Heart right ventricle (tissue), 16 donors: Measurements from ENCODE around the gene FRG2. TPM values are rescaled to one million over a fixed set of nuclear protein-coding genes. Genes with fewer than 3 reads are reported as not detected.
"Not testable (repeated sequence)": the region's sequence is repeated elsewhere in the genome, so short reads cannot be mapped to it uniquely, and the experiment has no call there.

Source experiments
- ATAC-seq, 8 donors: fragments of 200-7000 bp; cut with Tn5 transposase; one replicate each; pipeline ENCODE4 v1.9.1; 2020; ENCODE audit warnings: mild to moderate bottlenecking in 8 of 8, moderate library complexity in 8 of 8, moderate number of reproducible peaks in 1 of 8
- DNase-seq, 2 donors: peaks; one replicate each; pipeline ENCODE4 v3.0.0-alpha.2; 2020
- H3K27ac ChIP-seq, 10 donors: fragments of 200-600 bp; sonication (generic) in 2 of 10; one replicate each; pipeline versions ENCODE4 v1.5.0 to v1.8.0; 2020 to 2022; ENCODE audit warnings: mild to moderate bottlenecking in 3 of 10
- H3K27me3 ChIP-seq, 7 donors: fragments of 200-600 bp; one replicate each; pipeline ENCODE4 v1.8.0; 2021 to 2022; ENCODE audit warnings: mild to moderate bottlenecking in 2 of 7
- H3K36me3 ChIP-seq, 9 donors: fragments of 200-600 bp; sonication (generic) in 1 of 9; one replicate each; pipeline versions ENCODE4 v1.5.0 to v1.8.0; 2020 to 2022; ENCODE audit warnings: mild to moderate bottlenecking in 2 of 9
- H3K4me1 ChIP-seq, 9 donors: fragments of 200-600 bp; sonication (generic) in 1 of 9; one replicate each; pipeline versions ENCODE4 v1.5.0 to v1.8.0; 2020 to 2022; ENCODE audit warnings: mild to moderate bottlenecking in 4 of 9
- H3K4me3 ChIP-seq, 10 donors: fragments of 200-600 bp; sonication (generic) in 2 of 10; one replicate each; pipeline versions ENCODE4 v1.5.0 to v1.8.0; 2020 to 2022; ENCODE audit warnings: mild to moderate bottlenecking in 7 of 10, moderate library complexity in 2 of 10
- H3K9me3 ChIP-seq, 11 donors: fragments of 200-600 bp in 10 of 11; sonication (generic) in 2 of 11; one replicate each; pipeline versions ENCODE4 v1.5.0 to v1.8.0; 2013 to 2022; ENCODE audit warnings: mild to moderate bottlenecking in 2 of 11, control low read depth in 1 of 11, moderate library complexity in 1 of 11
- WGBS, 2 donors: extraction: QIAGEN DNeasy Blood & Tissue Kit; methylation state at CpG; one replicate each; pipeline ENCODE4 v1.1.7; 2013; ENCODE audit warnings: inconsistent platforms in 1 of 2; 5-methylcytosine and 5-hydroxymethylcytosine counted together
- intact Hi-C, 10 donors: fragments of 100-400 bp; cut with DNase I; formaldehyde crosslinking; loops; one replicate each; pipeline versions ENCODE4 v1.11.1 to v1.14.2; 2022
- long read RNA-seq, 3 donors: library from polyadenylated mRNA; unstranded; transcript quantifications; one replicate each; pipeline ENCODE4 v2.0.0, GENCODE V29; 2020 to 2021
- polyA plus RNA-seq, 2 donors: library from polyadenylated mRNA; stranded (reverse); fragments of 200-250 nt; gene quantifications; one replicate each; pipeline ENCODE4 v1.2.3, GENCODE V29; 2013
- total RNA-seq, 10 donors: library from RNA; stranded (reverse); fragmentation: NEBNext Ultra II Directional in 3 of 10; extraction: Animal tissue kit (Norgen Biotek cat#: 25700) in 3 of 10; gene quantifications; one replicate each; pipeline versions ENCODE4 v1.2.1 to v1.2.4, GENCODE V29; 2021 to 2023
- donor health status: Arrhythmogenic right ventricular cardiomyopathy.
- donor health status: ischemic (EF 13 %, LVEDD 7.1; RV severe dilation, severe dysfunction).
- donor health status: healthy with polysubstance abuse.
- donor health status: DM: no; HTN: yes; CAD: no.
- donor health status: DM: no; HTN: no; CAD: no.
- donor health status: ischemic (EF 25% LVEDD 6.9; RV normal size, moderate dysfunction).
- donor health status: ischemic (EF 25% LVEDD 5.7; RV mildly dilated, moderate dysfunction).
- donor health status: healthy.
- donor health status: DM: yes; HTN: yes; CAD: no.
- donor health status: Ischemic cardiomyopathy.
- donor health status: ischemic (EF 35%, LVEDD 5.7; RV mildly dilated, moderate dysfunction).
- donor health status: nonischemic (EF 11% LVEDD 7.7; RV severe dilation, severe dysfunction).
- donor health status: DM: yes; HTN: yes; CAD: no.
- donor health status: PGD.
- donor health status: ischemic (EF 29% LVEDD 5.4; RV normal size, mild dysfunction).
- donor health status: nonischemic (EF 23%, LVEDD 6.1; RV moderate dilation, normal function).

FRG2 gene
- total RNA-seq (not detected), polyA plus RNA-seq (not detected)
- long read RNA-seq, donor 1: 0 reads
- long read RNA-seq, donor 2: 0 reads
- long read RNA-seq, donor 3: 0 reads

DNA sequence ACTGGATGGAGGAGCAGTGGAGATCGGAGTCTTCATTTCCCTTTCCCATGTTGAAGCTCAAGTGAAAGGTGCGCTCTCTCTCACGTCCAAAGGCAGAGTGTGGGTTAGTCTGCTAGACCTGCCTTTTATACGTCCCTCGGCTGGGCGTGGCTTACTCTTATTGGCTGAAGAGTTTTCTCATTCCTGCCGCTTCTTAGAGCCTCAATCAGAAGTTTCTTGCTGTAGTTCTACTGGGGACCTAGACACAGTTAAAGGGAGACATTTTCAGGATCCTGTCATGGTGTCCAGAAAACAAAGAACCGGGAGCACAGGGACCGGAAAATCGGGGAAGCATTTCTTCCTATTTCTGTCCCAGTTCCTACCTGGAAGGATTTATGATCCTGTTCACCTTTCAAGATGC is at the start of gene FRG2:
Gene FRG2, minus strand, starts transcription at position 101 of the 400 bp plus-strand sequence. Its CDS starts 52 bp downstream, at position 49.
- WGBS, 2 donors: 39 to 95% methylated on average over 2 of the region's 10 CpGs
- intact Hi-C loops, ATAC-seq, H3K4me3 ChIP-seq, H3K36me3 ChIP-seq, DNase-seq, H3K4me1 ChIP-seq, H3K27ac ChIP-seq, H3K9me3 ChIP-seq: not testable (repeated sequence)
- H3K27me3 ChIP-seq: peaks cover 0 to 15% (median 12%) of the 10 kb centered on the region in 7 donors

- H3K4me1 ChIP-seq, ATAC-seq, H3K4me3 ChIP-seq, H3K36me3 ChIP-seq, H3K27ac ChIP-seq, DNase-seq, intact Hi-C loops, H3K9me3 ChIP-seq: not testable (repeated sequence)
- H3K27me3 ChIP-seq: peaks cover 0 to 11% (median 3%) of the 10 kb centered on the region in 7 donors
- 57 to 61% methylated on average over 36 of the region's 45 CpGs for WGBS, 2 donors
These were observed 41.3 kb upstream of the FRG2 start for GRCh38 chr4:190068351-190068750.

DNA sequence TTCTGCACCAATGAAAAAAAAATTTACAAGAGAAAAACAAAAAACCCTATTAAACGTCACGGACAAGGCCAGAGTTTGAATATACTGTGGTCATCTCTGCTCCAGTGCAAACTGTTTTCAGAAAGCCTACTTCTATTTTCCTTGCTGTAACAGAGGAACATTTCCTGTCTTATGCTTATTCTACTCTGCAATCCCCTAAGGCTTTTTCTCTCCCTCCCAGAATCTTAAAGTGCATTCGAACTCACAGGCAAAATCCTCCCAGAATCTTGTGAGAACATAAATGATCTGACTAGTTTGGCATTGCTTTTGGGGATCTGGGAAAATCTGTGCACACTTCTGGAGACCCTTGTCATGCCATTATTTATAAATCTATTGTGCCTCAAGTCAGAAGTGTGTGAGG is 37.7 kb upstream of the FRG2 start:
- peaks cover 0 to 11% (median 3%) of the 10 kb centered on the region in 7 donors for H3K27me3 ChIP-seq
- H3K4me1 ChIP-seq, intact Hi-C loops, H3K36me3 ChIP-seq, H3K4me3 ChIP-seq, H3K9me3 ChIP-seq, ATAC-seq, DNase-seq, H3K27ac ChIP-seq: not testable (repeated sequence)
- 22% methylated on average over 3 of the region's 3 CpGs; no CpG with 5 or more reads in 1 of the 2 donors for WGBS, 2 donors

DNA sequence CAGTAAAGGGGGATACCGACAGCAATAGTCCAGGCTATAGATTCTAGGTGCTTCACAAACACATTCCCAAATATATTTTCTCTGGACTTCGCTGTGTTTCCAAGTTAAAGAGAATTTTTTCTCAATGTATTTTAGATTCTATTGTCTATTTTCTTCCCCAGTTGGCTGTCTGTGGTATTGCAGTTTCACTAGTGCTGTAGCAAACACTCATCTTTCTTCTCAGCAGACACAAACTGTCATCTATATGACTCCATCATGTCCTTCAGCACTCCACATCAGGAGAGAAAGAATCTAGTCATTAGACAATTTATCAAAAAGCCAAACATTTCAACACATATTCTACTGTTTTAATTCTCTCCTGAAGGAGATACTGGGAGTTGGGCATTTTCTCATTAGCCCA is 37.3 kb upstream of the FRG2 start, which contains the start of gene DBET:
Gene DBET, plus strand, starts transcription at position 161 of the 400 bp plus-strand sequence.
- H3K4me1 ChIP-seq, DNase-seq, H3K4me3 ChIP-seq, intact Hi-C loops, H3K9me3 ChIP-seq, H3K27ac ChIP-seq, H3K36me3 ChIP-seq, ATAC-seq: not testable (repeated sequence)
- peaks cover 0 to 11% (median 3%) of the 10 kb centered on the region in 7 donors for H3K27me3 ChIP-seq
- 37% methylated on average over 2 of the region's 2 CpGs; no CpG with 5 or more reads in 1 of the 2 donors for WGBS, 2 donors

DNA sequence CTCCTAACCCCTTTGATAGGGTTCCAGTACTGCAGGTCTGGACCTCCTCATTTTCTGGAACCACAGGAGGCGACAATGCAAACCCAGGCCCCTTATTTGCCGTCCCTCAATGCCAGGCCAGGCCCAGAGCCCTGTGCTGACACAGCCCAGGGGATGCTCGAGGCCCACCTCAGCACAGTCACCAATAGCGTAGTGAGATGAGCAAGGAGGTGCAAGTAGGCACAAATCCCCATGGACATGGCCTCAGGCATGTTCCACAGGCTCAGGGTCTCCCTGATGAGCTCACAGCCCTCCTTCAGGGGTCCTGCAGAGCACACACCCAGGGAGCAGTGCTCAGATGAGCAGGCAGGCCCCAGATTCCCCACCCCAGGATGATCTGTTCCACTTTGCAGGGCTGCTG is 31.9 kb upstream of the FRG2 start:
- 45 to 63% methylated on average over 4 of the region's 4 CpGs for WGBS, 2 donors
- H3K9me3 ChIP-seq, H3K4me3 ChIP-seq, intact Hi-C loops, DNase-seq, H3K27ac ChIP-seq, ATAC-seq, H3K4me1 ChIP-seq, H3K36me3 ChIP-seq, H3K27me3 ChIP-seq: not testable (repeated sequence)

DNA sequence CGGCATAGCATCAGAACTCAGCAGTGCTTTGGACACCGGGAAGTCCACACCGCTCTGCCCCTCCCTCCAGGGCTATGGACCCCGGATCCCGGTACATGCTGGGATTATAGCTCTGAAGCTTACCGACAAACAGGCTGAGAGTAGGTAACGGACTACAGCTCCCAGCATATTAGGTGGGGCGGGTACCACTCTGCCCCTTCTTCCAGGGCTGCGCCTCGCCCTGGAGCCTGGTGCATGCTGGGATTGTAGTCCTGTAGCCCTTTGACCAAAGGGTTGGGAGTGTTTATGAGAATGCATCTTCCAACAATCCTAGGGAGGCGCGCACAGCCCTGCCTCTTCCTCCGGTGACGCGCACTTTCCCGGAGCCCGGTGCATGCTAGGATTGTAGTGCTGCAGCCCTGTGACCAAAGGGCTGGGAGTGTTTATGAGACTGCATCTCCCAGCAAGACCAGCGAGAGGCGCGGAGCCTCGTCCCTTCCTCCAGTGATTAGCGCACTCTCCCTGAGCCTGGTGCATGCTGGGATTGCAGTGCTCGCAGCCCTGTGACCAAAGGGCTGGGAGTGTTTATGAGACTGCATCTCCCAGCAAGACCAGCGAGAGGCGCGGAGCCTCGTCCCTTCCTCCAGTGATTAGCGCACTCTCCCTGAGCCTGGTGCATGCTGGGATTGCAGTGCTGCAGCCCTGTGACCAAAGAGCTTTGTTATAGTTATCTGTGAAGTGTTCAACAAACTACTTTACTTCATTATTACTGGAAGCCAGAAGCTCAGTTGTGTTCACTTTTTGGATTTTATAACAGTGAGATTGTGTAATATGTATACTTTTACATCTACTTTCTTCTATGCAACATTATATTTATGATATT is 22.6 kb upstream of the FRG2 start:
- H3K4me3 ChIP-seq, H3K36me3 ChIP-seq, DNase-seq, ATAC-seq, H3K27ac ChIP-seq, intact Hi-C loops, H3K9me3 ChIP-seq, H3K4me1 ChIP-seq, H3K27me3 ChIP-seq: not testable (repeated sequence)
- 30 to 34% methylated on average over 5 of the region's 28 CpGs for WGBS, 2 donors

DNA sequence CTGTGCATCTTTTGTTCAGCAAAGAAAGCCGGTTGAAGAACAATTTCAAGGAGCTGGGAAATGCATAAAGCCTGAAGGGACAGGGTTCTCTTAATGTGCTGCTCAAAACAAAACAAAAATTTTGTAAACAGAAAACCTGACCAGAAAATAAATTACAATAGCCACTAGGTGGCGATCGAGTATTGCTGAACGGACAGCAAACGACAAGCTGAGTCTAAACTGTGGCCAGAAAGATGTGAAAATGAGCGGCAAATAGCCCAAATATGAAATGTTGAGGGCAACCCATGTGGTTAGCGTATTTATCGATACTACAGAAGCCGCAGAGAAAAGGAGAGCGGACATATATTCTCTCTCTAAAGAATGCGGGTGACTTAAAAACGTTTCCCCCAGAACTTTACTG is 20.6 kb upstream of the FRG2 start:
- H3K36me3 ChIP-seq, DNase-seq, H3K4me1 ChIP-seq, H3K27ac ChIP-seq, H3K27me3 ChIP-seq, intact Hi-C loops, ATAC-seq, H3K4me3 ChIP-seq, H3K9me3 ChIP-seq: not testable (repeated sequence)
- WGBS, 2 donors: 0 to 8% methylated on average over 1 of the region's 12 CpGs

- DNase-seq, intact Hi-C loops, H3K4me3 ChIP-seq, H3K36me3 ChIP-seq, H3K9me3 ChIP-seq, H3K4me1 ChIP-seq, ATAC-seq, H3K27ac ChIP-seq: not testable (repeated sequence)
- H3K27me3 ChIP-seq: peaks cover 0 to 36% (median 33%) of the 10 kb centered on the region in 7 donors
- WGBS, 2 donors: 15 to 17% methylated on average over 28 to 32 of the region's 40 CpGs
These were observed 13.8 kb upstream of the FRG2 start for GRCh38 chr4:190040873-190041272.
